DOHH2 (cell line): ENCODE measurements around the gene QKI.

Experiments
- EZH2phosphoT487 ChIP-seq: fragments of 200-600 bp; sonication (generic); IDR thresholded peaks from 2 replicates; pipeline ENCODE4 v1.6.1; 2017; ENCODE audit warnings: borderline replicate concordance, mild to moderate bottlenecking, antibody characterized with exemption, low read length, moderate library complexity, mixed read lengths
- TF ChIP-seq, protein P1 (sequence below): fragments of 200-600 bp; sonication (generic); IDR thresholded peaks from one replicate; pipeline ENCODE4 v1.5.1; 2014; ENCODE audit warnings: antibody characterized with exemption, mild to moderate bottlenecking, low read depth, low read length; ENCODE audit not compliant: poor library complexity, severe bottlenecking

DNA sequence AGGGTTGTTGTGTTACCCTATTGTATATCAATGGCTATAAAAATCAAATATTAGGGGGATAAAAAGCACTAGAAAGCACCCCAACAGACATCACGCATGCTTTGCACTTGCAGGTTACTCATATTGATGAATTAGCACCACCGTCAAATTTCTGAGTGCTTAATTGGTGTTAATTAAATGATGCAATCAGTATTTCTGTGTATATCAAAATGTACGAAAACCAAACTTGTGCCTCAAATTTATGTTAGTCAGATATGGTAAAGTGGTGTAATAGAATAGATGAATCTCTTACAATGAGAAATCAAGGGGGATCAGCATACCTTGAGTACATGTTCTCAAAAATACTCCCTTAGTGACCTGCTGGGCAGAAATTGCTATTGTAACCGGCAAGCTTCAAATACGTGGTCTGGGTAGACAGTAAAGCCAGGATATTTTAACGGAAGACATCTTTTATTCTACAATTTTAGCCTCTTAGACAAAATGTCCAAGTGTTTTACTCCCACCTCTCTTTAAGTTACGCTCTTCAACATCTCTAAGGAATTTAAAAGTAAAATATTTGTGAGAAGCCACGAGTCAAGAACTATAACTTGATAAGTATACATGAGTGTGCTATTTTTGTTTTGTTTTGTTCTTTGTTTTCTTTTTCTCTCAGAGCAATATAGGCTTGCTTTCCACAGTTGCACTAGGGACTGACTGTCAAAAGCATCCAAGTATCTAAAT, 166.0 kb downstream of the QKI start:
- TF ChIP-seq, protein P1, sequence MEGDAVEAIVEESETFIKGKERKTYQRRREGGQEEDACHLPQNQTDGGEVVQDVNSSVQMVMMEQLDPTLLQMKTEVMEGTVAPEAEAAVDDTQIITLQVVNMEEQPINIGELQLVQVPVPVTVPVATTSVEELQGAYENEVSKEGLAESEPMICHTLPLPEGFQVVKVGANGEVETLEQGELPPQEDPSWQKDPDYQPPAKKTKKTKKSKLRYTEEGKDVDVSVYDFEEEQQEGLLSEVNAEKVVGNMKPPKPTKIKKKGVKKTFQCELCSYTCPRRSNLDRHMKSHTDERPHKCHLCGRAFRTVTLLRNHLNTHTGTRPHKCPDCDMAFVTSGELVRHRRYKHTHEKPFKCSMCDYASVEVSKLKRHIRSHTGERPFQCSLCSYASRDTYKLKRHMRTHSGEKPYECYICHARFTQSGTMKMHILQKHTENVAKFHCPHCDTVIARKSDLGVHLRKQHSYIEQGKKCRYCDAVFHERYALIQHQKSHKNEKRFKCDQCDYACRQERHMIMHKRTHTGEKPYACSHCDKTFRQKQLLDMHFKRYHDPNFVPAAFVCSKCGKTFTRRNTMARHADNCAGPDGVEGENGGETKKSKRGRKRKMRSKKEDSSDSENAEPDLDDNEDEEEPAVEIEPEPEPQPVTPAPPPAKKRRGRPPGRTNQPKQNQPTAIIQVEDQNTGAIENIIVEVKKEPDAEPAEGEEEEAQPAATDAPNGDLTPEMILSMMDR, result no peak
- TF ChIP-seq EZH2phosphoT487, result no peak
